Islet precursor cell (in vitro differentiated cells): ENCODE measurements around the gene NCAN.
"Not testable (repeated sequence)": the region's sequence is repeated elsewhere in the genome, so short reads cannot be mapped to it uniquely, and the experiment has no call there.

Experiments
- DNase-seq: peaks from one replicate; pipeline ENCODE4 v3.0.0-alpha.2; 2018

Gene NCAN

GRCh38 chr19:19226204-19226603 lies 14.4 kb downstream of the NCAN start:
- DNase-seq = no peak

DNA sequence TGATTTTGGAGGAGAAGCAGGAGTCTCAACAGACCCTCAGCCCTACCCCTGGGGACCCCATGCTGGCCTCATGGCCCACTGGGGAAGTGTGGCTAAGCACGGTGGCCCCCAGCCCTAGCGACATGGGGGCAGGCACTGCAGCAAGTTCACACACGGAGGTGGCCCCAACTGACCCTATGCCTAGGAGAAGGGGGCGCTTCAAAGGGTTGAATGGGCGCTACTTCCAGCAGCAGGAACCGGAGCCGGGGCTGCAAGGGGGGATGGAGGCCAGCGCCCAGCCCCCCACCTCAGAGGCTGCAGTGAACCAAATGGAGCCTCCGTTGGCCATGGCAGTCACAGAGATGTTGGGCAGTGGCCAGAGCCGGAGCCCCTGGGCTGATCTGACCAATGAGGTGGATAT lies 14.9 kb downstream of the NCAN start:
- DNase-seq = no peak

GRCh38 chr19:19227217-19227616 lies 15.5 kb downstream of the NCAN start:
- no peak for DNase-seq

DNA sequence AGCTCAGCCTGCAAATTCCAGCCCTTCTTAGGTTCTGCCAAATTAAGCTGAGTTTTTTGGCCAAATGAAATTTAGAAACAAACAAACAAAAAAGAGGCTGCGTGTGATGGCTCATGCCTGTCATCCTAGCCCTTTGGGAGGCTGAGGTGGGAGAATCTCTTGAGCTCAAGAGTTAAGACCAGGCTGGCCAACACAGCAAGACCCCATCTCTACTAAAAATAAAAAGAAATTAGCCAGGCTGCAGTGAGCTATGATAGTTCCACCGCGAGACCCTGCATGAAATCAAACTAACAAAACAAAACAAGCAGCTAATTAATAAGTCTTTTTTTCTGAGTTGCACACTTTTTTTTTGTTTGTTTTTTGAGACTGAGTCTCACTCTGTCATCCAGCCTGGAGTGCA lies 17.9 kb downstream of the NCAN start:
- no peak for DNase-seq

GRCh38 chr19:19230999-19231398 lies 19.2 kb downstream of the NCAN start:
- no peak for DNase-seq

GRCh38 chr19:19232261-19232721 lies 20.5 kb downstream of the NCAN start:
- DNase-seq = no peak

GRCh38 chr19:19234220-19234816 lies 22.6 kb downstream of the NCAN start:
- DNase-seq = no peak

GRCh38 chr19:19236173-19236572 lies 24.4 kb downstream of the NCAN start:
- DNase-seq = no peak

DNA sequence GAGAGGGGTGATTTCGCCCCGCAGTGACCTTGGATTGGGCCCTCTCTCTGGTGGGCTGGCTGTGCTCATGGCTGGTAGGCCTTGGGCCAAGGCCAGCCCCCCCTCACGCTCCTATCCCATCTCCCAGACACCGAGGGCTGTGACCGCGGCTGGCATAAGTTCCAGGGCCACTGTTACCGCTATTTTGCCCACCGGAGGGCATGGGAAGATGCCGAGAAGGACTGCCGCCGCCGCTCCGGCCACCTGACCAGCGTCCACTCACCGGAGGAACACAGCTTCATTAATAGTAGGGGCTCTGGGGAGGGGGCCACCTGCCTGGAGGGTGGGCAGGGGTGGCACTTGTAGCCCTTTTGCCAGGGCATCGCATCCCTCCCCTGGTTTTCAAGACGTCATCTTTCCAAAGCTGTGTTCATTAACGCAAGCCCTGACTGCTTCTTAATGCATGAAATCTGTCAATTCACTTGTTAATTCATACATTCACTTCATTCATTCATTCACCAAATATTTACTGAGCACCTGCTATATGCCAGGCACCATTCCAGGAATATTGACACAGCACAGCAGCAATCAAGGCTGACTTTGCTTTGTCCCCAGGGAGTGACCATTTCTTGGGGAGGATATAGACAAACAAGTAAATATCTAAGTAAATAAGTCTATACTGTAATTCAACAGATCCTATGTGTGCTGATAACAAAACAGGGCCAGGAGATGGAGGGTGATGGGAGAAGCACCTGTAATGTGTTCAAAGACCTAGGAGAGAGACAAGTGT lies 26.6 kb downstream of the NCAN start:
- no peak for DNase-seq

- DNase-seq = no peak
Measured at GRCh38 chr19:19239675-19240074, 27.9 kb downstream of the NCAN start.

- DNase-seq = no peak
Measured at GRCh38 chr19:19240476-19240875, 28.7 kb downstream of the NCAN start.

- no peak for DNase-seq
Measured at GRCh38 chr19:19250196-19250801, 38.5 kb downstream of the NCAN start.

GRCh38 chr19:19253409-19253808 lies 41.7 kb downstream of the NCAN start:
- not testable (repeated sequence) for DNase-seq

- no peak for DNase-seq
Measured at GRCh38 chr19:19256072-19256969, 44.6 kb downstream of the NCAN start.

- no peak for DNase-seq
Measured at GRCh38 chr19:19257137-19257536, 45.4 kb downstream of the NCAN start.

DNA sequence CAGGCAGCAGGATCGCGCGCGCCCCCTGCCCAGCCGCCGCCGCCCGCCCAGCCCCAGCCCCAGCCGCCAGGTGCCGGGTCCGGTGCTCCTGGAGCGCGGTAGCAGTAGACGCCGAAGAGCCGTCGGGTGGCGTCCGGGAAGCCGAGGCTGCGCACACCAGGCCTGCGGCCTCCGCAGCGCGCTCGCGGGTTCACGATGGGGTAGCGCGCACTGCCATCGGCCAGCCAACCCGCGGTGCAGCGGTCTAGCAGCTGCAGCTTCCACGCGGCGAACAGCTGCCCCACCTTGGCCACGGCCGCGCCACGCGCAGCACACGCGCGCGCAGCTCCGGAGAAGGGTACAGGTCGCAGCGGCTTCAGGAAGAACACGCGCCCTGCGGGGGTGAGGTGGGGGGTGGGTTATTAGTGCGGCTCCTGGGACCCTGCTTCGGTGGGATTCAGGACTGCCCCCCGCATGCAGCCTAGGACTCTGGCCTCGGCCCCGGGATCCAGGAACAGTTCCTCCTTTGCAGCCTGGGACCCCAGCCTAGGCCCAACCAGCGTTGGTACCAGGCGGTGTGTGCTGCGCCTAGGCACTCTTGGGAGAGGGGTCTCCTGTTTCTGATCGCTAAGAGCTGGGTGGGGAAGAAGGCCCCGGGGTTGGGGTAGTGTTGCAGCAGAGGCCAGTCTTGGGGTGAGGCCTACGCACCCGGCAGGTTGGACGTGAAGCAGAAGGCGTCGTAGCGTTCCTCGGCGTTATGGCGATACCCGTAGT lies 46.3 kb downstream of the NCAN start:
- no peak for DNase-seq

GRCh38 chr19:19258589-19259338 lies 47.0 kb downstream of the NCAN start:
- DNase-seq = no peak

GRCh38 chr19:19259741-19260140 lies 48.0 kb downstream of the NCAN start:
- DNase-seq = peak; percentile 75

- DNase-seq = no peak
Measured at GRCh38 chr19:19260417-19261214, 48.9 kb downstream of the NCAN start.

DNA sequence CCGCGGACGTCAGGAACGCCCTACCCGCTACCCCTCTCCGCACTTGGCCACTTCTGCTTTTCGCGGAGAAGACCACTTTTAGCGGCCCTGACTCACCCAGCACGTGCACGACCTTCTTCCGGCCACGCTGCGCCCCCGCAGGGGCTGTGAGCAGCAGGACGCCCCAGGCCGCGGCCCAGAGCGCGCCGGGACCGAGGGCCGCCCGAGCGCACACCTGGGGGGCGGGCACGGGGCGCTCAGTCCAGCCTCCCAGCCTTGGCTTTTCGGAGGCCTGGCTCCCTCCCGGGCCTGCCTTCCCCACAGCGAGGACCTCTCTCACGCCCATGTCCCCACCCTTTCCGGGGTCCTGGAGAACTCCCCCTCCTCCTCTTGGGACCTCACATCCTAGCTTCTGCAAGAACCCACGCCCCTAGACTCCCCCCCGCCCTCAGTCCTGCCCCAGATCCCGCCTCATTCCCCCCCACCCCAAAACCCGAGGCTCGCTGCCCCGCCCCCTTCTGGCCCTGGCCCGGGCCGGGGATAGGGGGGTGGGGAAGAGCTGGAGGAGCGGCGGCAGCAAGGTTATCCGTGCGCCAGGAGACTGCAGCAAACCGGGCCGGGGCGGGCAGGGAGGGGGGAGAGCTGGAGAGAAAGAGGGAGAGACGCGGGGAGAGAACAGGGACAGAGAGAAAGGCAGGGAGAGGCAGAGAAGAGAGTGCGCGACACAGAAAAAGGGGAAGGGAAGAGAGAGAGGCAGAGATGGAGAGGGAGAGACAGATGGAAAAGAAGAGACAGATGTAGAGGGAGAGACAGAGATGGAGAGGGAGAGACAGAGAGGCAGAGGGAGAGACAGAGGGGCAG lies 49.8 kb downstream of the NCAN start:
- DNase-seq = peak; percentile 75
